Skeletal muscle tissue (tissue), 4 donors: ENCODE data around the gene KCNJ1. TPM values are rescaled to one million over a fixed set of nuclear protein-coding genes. Genes with fewer than 3 reads are reported as not detected.

Experiments
- H3K27ac ChIP-seq: one replicate; pipeline ENCODE4 v1.7.0; 2013; ENCODE audit warnings: mild to moderate bottlenecking, low read depth, low read length, inconsistent platforms
- H3K27me3 ChIP-seq, 3 donors: one replicate each; pipeline ENCODE4 v1.7.0; 2013; ENCODE audit warnings: low read length in 3 of 3; ENCODE audit not compliant: control insufficient read depth in 3 of 3, insufficient read depth in 3 of 3
- H3K36me3 ChIP-seq, 3 donors: one replicate each; pipeline ENCODE4 v1.7.0; 2013; ENCODE audit warnings: low read length in 3 of 3; ENCODE audit not compliant: control insufficient read depth in 3 of 3, insufficient read depth in 3 of 3
- H3K4me1 ChIP-seq, 3 donors: one replicate each; pipeline ENCODE4 v1.7.0; 2013; ENCODE audit warnings: low read length in 3 of 3, mild to moderate bottlenecking in 3 of 3; ENCODE audit not compliant: control insufficient read depth in 3 of 3, insufficient read depth in 3 of 3
- H3K4me3 ChIP-seq, 3 donors: one replicate each; pipeline ENCODE4 v1.7.0; 2013; ENCODE audit warnings: low read length in 3 of 3
- H3K9ac ChIP-seq, 3 donors: one replicate each; pipeline ENCODE4 v1.7.0; 2013; ENCODE audit warnings: low read length in 3 of 3, mild to moderate bottlenecking in 3 of 3, moderate library complexity in 2 of 3, low read depth in 1 of 3
- H3K9me3 ChIP-seq, 3 donors: one replicate each; pipeline ENCODE4 v1.7.0; 2013; ENCODE audit warnings: low read length in 3 of 3; ENCODE audit not compliant: control insufficient read depth in 3 of 3
- total RNA-seq: library from RNA; depleted of rRNA; stranded (reverse); fragments of >200 nt; gene quantifications from one replicate; pipeline ENCODE4 v1.2.3, GENCODE V29; 2014
- donor health status: Osteomylitis.

The KCNJ1 gene
- total RNA-seq, 1 donor from 2014 or later = not detected

DNA sequence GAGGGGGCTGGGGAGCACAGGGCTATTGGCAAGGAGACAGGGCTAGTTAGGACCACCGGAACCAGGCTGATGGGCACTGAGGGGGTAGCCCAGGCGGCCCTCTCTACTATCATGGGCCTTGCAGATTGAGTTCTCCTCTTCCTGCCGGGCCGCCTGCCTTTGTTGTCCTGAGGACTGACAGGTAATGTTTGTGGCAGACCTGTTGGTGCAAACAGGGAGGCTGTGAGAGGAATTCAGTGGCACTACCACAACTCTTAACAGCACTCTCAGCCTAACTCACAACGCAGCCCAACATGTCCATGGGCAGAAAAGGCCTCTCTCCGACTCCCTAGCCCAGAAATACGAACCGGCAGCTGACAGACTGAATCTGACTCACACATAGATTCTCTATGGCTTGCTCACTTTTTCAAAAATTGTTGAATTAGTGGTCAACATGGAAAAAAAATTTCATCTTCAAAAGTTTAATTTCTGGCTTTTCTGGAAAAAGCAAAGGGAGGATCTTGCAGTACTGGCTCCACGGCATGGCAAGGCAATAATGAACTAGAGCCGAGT lies 35.5 kb upstream of the KCNJ1 start:
- Histone ChIP-seq H3K9ac (no peak overlapping the region), H3K9me3 (no peaks in the 10 kb centered on the region), H3K36me3 (no peaks in the 10 kb centered on the region), H3K4me1 (peaks cover 0 to 5% (median 4%) of the 10 kb centered on the region in 3 donors), H3K4me3 (no peak overlapping the region), H3K27ac (no peak overlapping the region), H3K27me3 (peaks cover 24 to 27% (median 25%) of the 10 kb centered on the region in 3 donors)

DNA sequence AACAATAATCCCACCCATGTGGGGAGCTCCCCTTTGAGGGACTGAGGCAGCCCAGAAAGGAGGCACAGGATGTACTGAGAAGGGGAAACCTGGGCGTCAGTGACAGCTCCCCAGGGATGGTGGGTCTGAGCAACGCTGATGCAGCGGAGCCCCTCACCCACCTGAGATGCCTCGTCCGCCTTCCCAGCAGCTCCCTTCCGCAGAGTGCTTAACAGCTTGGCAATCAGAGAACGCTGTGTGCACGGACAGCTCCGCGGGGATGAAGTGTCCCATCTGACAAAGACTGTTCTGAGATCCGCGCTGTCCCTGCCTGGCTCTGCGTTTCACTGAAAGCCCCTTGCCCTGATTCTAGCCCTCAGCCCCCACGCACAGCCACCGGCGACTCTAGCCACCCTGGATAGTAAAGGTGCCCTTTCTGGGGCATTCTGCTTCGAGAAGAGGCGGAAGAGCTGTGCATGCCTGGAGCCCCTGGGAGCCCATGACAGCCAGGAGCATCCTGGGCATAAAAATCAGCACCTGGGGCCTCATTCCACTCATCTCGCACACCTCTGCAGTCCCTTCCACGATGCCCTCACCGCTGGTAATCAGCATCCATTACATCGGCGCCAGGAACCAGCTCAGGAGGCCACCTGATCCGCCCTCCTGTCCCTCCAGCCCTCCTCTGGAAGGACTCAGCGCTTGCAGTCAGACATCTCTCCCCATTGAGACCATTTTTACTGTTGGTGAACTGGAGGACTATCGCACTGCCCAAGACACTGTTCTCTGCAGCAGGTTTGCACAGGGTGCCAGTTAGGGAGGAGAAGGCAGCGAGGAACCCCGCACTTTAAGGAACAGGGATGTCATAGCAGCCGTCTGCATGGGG lies 34.8 kb upstream of the KCNJ1 start:
- Histone ChIP-seq H3K36me3 (no peaks in the 10 kb centered on the region), H3K4me3 (no peak overlapping the region), H3K9me3 (no peaks in the 10 kb centered on the region), H3K27ac (no peak overlapping the region), H3K9ac (no peak overlapping the region), H3K27me3 (peaks cover 20 to 21% (median 21%) of the 10 kb centered on the region in 3 donors), H3K4me1 (peaks cover 0 to 5% (median 4%) of the 10 kb centered on the region in 3 donors)

DNA sequence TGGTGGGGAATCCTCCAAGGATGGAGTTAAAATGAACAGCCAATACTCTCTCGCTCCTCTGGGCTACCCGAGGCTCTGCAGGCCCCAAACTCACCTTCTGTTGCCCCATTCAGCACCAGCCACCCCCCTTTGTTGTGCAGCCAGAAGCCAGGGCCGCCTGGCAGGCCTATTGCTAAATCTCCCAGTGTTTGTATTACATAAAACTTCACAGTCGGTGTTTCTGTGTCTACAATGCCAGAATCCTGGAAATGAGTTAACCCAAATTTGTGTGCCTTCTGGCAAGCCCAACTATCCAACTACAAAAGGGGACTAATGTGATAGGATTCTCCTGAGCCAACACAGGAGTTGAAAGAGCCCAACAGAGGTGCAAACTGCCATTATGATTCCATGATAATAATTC lies 33.4 kb upstream of the KCNJ1 start:
- no peaks in the 10 kb centered on the region for H3K36me3 ChIP-seq
- H3K27me3 ChIP-seq = peaks cover 10 to 12% (median 11%) of the 10 kb centered on the region in 3 donors
- no peak overlapping the region for H3K27ac ChIP-seq
- H3K9ac ChIP-seq = no peak overlapping the region
- no peaks in the 10 kb centered on the region for H3K9me3 ChIP-seq
- H3K4me3 ChIP-seq = no peak overlapping the region
- peaks cover 0 to 2% (median 0%) of the 10 kb centered on the region in 3 donors for H3K4me1 ChIP-seq

GRCh38 chr11:128898580-128899344 lies 31.7 kb upstream of the KCNJ1 start:
- no peaks in the 10 kb centered on the region for H3K4me1 ChIP-seq
- no peak overlapping the region for H3K27ac ChIP-seq
- no peaks in the 10 kb centered on the region for H3K36me3 ChIP-seq
- peaks cover 4 to 10% (median 6%) of the 10 kb centered on the region in 3 donors for H3K27me3 ChIP-seq
- H3K9ac ChIP-seq = no peak overlapping the region
- no peaks in the 10 kb centered on the region for H3K9me3 ChIP-seq
- H3K4me3 ChIP-seq = no peak overlapping the region

DNA sequence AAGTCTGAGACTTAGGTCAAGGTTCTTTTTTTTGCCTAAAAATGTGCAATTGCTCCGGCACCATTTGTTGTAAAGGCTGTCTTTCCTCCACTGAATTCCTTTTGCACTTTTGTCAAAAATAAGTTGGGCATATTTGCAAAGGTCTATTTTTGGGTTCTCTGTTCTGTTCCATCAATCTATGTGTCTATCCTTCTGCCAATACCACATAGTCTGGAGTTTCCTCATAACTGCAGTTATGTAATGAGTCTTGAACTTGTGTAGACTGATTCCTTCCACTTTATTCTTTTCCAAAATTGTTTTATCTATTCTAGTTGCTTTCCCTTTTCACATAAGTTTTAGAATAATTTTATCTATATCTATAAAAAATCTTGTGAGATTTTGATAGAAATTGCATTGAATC lies 30.7 kb upstream of the KCNJ1 start:
- Histone ChIP-seq H3K4me1 (no peaks in the 10 kb centered on the region), H3K36me3 (no peaks in the 10 kb centered on the region), H3K9ac (no peak overlapping the region), H3K9me3 (no peaks in the 10 kb centered on the region), H3K27ac (no peak overlapping the region), H3K4me3 (no peak overlapping the region), H3K27me3 (peaks cover 0 to 13% (median 3%) of the 10 kb centered on the region in 3 donors)

DNA sequence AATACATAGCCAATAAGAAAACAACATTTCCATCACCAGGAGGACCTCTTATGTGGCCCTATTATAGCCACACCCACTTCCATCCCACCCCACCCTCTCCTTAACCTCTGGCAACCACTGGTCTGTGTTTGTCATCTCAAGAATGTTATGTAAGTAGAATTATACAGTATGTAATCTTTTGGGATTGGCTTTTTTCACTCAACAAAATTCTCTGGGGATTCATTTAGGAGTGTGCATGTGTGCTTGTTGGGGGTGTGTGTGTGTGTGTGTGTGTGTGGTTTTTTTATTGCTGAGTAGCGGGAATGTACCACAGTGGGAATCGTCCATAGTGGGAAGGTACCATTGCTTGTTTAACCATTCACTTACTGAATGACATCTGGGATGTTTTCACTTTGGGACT lies 29.3 kb upstream of the KCNJ1 start:
- Histone ChIP-seq H3K27me3 (peaks cover 0 to 9% (median 8%) of the 10 kb centered on the region in 3 donors), H3K27ac (no peak overlapping the region), H3K4me3 (no peak overlapping the region), H3K9ac (no peak overlapping the region), H3K9me3 (no peaks in the 10 kb centered on the region), H3K36me3 (no peaks in the 10 kb centered on the region), H3K4me1 (peaks cover 0 to 2% (median 0%) of the 10 kb centered on the region in 3 donors)

DNA sequence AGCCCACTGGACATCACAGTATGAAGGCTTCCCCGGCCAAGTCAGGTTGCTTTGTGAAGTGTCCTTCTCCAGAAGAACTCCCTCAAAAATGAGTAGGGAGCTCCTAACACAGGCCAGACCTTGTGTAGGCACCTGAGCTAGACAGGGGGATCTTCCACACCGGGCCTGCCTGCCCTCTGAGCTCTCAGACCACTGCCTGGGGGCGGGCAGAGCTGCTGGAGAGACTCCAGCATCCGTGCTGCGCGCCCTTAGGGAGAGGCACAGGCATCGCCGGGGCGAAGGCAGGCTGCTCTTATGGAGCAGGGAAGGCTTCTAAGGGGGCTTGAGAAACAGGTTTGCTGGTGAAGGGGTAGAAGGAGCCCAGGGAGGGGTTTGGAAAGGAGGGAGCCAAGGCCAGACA lies 28.4 kb upstream of the KCNJ1 start:
- no peaks in the 10 kb centered on the region for H3K36me3 ChIP-seq
- no peak overlapping the region for H3K4me3 ChIP-seq
- peaks cover 3 to 15% (median 13%) of the 10 kb centered on the region in 3 donors for H3K27me3 ChIP-seq
- H3K4me1 ChIP-seq = peaks cover 0 to 6% (median 0%) of the 10 kb centered on the region in 3 donors
- H3K9me3 ChIP-seq = no peaks in the 10 kb centered on the region
- no peak overlapping the region for H3K27ac ChIP-seq
- no peak overlapping the region for H3K9ac ChIP-seq

GRCh38 chr11:128894685-128895084 lies 27.6 kb upstream of the KCNJ1 start:
- H3K9ac ChIP-seq = no peak overlapping the region
- H3K9me3 ChIP-seq = no peaks in the 10 kb centered on the region
- H3K4me3 ChIP-seq = no peak overlapping the region
- H3K4me1 ChIP-seq = peaks cover 0 to 10% (median 0%) of the 10 kb centered on the region in 3 donors
- H3K27me3 ChIP-seq = peaks cover 12 to 23% (median 21%) of the 10 kb centered on the region in 3 donors
- H3K27ac ChIP-seq = no peak overlapping the region
- no peaks in the 10 kb centered on the region for H3K36me3 ChIP-seq

DNA sequence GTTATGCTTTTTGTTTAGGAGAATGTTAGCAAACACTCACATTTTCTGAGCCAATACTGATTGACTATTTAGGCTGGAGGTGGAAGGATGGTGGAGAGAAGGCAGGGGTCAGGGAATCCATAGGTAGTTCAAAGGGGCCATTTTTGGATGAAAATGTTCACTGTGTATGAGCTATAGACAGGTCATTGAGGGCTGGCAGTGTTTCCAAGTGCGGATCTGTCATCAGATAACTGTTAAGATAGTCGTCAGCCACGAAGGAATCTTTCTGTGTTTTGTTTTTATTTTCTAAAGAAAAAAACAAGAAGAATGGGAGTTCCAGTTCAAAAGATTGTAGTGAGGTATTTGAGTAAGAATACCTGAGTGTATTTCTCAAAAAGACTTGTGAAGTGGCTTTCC lies 27.2 kb upstream of the KCNJ1 start:
- no peak overlapping the region for H3K9ac ChIP-seq
- no peak overlapping the region for H3K4me3 ChIP-seq
- H3K27ac ChIP-seq = no peak overlapping the region
- H3K9me3 ChIP-seq = no peaks in the 10 kb centered on the region
- H3K4me1 ChIP-seq = peaks cover 0 to 10% (median 0%) of the 10 kb centered on the region in 3 donors
- no peaks in the 10 kb centered on the region for H3K36me3 ChIP-seq
- H3K27me3 ChIP-seq = peaks cover 13 to 27% (median 25%) of the 10 kb centered on the region in 3 donors
